GM18867 (cell line): ENCODE results near the gene VRK2.
"Not testable (repeated sequence)": the region's sequence is repeated elsewhere in the genome, so short reads cannot be mapped to it uniquely, and the experiment has no call there.

Experiments
- ATAC-seq: cut with Tn5 transposase; IDR thresholded peaks from one replicate; pipeline ENCODE4 v1.9.1; 2021; ENCODE audit warnings: mild to moderate bottlenecking, moderate library complexity; ENCODE audit not compliant: unreplicated experiment

The VRK2 gene

GRCh38 chr2:58052978-58053377 is 6.4 kb downstream of the VRK2 start:
- ATAC-seq, result no peak

DNA sequence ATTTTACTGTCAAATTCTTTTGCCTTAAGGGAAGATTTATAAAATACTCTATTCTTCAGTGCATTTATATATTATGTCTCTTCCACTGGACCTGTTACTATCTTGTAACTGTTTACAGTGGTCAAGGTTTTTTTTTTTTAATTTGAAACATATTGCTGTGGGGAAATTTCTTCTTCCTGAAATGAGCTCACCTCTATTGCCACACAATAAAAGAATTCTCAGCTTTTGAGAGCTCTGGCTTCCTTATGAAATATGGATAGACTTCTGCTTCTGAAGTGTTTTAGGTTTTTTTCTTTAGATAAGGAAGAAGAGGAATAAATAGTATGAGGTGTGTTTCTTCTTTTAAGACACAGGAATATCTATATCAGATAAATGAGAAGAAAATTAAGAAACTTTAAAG is 7.7 kb downstream of the VRK2 start:
- ATAC-seq, result no peak

- no peak for ATAC-seq
Measured at GRCh38 chr2:58055033-58055786, 8.6 kb downstream of the VRK2 start.

- ATAC-seq, result no peak
Measured at GRCh38 chr2:58056192-58056916, 9.7 kb downstream of the VRK2 start.

DNA sequence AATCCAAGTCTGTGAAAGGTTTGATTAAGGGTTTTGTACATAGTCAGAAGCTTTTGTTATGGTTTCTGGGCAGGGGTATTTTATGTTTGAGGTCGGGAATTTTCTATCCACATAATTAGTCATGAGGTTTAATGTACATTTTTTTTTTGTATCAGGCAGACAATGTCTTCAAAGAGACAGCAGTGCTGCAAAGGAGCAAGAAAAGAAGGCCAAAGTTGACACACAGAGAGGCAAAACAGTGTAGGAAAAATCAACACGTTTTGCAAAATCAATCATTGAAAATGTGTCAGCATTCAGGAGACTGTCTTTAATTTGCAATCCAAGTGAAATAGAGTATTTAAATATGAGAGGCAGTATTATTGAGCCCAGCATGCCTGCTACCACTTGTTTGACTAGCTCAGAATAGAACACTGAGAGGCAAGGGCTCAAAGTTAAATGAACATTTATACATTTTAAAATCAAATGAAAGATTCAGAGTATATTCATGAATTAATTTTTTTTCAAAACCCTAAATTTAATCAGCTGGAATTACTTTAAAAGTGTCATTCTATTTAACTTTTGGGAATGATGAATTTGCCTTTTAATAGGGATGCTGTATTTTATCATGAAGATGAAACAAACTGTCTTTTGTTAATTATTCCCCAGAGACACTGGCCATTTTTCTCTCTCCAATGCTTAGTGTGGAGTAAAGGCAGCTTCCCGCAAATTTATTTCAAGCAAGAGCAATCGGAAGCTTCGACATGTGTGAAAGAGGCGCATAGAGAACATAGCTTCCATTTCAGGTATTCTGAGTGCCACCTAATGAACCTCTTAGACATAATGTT is 11.3 kb downstream of the VRK2 start:
- ATAC-seq, result no peak

DNA sequence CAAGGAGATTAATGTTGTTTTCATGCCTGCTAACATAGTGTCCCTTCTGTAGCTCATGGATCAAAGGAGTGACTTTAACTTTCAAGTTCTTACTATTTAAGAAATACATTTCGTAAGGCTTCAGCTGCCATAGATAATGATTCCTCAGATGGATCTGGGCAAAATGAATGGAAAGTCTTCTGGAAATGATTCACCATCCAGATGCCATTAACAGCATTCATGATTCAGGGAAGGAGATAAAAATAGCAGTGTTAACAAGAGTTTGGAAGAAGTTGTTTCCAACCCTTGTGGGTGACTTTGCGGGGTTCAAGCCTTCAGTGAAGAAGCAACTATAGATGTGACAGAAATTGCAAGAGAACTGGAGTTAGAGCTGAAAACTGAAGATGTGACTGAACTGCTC is 17.0 kb downstream of the VRK2 start:
- no peak for ATAC-seq

GRCh38 chr2:58064086-58064485 is 17.5 kb downstream of the VRK2 start:
- ATAC-seq, result no peak

DNA sequence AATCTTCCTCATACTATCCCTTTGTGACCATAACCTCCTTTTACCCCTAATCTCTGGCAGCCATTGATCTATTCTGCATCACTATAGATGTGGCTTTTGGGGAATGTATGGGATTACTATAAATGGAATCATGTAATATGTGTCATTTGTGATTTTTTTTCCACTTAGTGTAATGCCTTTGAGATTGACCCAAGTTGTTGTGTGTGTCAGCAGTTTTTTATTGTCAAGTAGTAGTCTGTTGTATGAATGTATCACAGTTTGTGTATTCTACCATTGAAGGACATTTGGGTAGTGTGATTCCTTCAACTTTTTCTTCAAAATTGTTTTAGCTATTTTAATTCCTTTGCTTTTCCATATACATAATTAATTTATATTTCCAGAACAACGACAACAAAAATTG is 18.6 kb downstream of the VRK2 start:
- no peak for ATAC-seq

- ATAC-seq, result no peak
Measured at GRCh38 chr2:58067001-58067400, 20.4 kb downstream of the VRK2 start.

DNA sequence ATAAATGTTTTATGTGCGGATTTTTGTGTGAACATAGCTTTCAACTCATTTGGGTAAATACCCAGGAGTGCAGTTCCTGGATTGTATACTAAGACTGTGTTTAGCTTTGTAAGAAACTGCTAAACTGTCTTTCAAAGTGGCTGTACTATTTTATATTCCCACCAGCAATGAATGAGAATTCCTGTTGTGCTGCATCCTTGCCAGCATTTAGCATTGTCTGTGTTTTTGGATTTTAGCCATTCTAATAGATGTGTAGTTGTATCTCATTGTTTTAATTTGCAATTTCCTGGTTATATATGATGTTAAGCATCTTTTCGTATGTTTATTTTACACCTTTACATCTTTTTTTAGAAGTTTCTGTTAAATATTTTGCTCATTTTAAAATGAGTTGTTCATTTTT is 24.2 kb downstream of the VRK2 start:
- no peak for ATAC-seq

DNA sequence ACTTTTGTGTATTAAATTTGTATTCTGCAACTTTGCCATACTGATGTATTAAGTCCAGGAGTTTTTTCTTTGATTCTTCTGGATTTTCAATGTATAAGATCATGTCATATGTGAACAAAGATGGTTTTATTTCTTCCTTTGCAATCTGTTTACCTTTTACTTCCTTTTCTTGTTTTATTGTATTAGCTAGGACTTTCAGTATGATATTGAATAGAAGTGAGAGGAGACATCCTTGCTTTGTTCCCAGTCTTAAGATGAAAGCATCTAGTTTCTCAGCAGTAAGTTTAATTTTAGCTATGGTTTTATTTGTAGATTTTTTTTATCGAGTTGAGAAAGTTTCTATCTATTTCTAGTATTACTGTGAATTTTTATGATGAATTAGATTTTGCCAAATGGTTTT is 25.5 kb downstream of the VRK2 start:
- no peak for ATAC-seq

DNA sequence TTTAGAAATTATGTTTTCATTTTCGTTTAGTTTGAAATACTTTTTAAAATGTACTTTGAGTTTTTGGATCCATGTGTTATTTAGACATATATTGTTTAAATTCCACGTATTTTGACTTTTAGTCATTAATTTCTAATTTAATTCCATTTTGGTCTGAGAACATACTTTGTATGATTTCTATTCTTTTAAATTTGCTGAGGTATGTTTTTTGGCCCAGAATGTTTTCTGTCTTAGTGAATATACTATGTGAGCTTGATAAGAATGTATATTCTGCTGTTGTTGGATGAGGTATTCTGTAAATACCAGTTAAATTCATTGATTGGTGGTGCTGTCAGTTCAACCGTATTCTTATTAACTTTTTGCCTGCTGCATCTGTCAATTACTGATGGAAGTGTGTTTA is 26.4 kb downstream of the VRK2 start:
- ATAC-seq, result no peak

- ATAC-seq, result no peak
Measured at GRCh38 chr2:58073751-58074150, 27.1 kb downstream of the VRK2 start.

DNA sequence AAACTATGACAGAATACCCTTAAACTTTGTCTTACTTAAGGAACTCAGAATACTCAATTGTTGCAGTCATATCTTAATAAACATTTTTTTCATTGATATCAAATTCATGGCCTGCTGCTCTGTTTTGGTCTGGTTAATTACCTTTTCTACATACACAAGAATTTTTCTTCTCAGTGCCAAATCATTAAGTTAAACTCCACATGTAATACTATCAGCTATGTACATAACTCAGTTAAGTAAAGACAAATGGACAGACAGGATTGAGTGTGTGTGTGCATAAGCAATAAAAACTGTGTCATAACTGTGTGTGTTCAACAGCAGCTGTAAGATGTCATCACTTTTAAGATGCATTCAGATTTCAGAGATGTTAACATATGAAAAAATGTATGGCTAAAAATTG is 34.4 kb downstream of the VRK2 start:
- ATAC-seq, result no peak

- no peak for ATAC-seq
Measured at GRCh38 chr2:58089081-58089480, 42.5 kb downstream of the VRK2 start.

GRCh38 chr2:58092772-58093171 is 46.2 kb downstream of the VRK2 start:
- not testable (repeated sequence) for ATAC-seq

- no peak for ATAC-seq
Measured at GRCh38 chr2:58097025-58097424, 50.4 kb downstream of the VRK2 start.

DNA sequence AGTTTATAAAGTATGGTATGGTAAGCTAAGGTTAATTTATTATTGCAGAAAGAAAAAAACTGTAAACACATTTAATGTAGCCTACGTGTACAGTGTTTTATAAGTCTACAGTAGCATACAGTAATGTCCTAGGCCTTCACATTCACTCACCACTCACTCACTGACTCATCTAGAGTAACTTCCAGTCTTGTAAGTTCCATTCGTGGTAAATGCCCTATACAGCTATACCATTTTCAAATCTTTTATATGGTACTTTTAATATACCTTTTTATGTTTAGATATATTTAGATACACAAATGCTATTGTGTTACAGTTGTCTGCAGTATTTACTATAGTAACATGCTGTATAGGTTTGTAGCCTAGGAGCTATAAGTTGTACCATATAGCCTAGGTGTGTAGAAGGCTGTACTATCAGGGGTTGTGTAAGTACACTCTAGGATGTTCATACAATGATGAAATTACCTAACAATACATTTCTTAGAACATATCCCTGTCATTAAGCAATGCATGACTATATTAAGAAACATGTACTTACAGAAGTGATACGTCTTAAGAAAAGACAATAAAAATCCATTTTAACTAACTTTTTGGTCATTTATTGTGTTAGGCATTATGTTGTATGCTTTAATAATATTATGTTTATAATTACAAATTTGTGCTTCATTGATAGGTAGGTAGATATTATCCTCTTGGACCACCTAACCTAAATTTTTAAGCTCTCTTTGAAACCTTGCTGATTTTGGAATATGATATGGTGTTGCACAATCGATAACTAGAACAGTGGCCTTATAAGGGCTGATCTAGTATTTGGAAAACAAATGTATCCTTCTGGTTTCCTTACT is 51.9 kb downstream of the VRK2 start:
- no peak for ATAC-seq

DNA sequence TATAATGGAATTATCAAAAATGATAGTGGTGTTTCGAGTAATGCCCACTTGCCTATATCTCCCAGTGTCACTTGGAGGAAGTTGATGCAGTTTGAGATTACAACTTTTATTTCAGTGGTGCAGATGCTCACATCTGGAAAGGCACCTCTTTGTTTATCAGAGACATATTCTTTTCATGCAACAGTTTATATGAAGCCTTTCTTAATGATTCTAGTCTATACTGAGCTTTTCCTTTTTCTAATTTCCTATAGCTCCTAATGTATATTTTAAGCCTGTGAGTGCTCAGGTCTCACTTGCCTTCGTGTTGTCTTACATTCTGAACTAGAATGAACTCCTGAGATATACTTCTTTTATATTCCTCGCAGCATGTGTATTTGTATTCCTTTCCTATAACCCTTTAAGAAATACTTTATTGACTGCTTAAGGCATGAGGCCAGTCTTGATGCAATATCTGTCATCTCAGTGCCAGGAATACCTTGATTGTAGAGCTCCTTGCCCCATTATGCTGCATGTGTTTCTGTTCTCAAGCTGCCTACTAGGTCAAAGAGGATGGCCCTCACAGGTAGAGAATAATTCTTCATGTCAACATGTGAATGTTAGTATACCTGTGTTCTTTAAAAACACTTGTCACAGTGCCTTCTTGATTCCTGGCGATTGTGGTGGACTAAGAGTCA is 52.6 kb downstream of the VRK2 start:
- no peak for ATAC-seq

- no peak for ATAC-seq
Measured at GRCh38 chr2:58101500-58101899, 54.9 kb downstream of the VRK2 start.
